ENCODE data around the gene ZSCAN18.

- TF ChIP-seq, protein P1, sequence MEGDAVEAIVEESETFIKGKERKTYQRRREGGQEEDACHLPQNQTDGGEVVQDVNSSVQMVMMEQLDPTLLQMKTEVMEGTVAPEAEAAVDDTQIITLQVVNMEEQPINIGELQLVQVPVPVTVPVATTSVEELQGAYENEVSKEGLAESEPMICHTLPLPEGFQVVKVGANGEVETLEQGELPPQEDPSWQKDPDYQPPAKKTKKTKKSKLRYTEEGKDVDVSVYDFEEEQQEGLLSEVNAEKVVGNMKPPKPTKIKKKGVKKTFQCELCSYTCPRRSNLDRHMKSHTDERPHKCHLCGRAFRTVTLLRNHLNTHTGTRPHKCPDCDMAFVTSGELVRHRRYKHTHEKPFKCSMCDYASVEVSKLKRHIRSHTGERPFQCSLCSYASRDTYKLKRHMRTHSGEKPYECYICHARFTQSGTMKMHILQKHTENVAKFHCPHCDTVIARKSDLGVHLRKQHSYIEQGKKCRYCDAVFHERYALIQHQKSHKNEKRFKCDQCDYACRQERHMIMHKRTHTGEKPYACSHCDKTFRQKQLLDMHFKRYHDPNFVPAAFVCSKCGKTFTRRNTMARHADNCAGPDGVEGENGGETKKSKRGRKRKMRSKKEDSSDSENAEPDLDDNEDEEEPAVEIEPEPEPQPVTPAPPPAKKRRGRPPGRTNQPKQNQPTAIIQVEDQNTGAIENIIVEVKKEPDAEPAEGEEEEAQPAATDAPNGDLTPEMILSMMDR (conservative IDR thresholded peaks at IDR 0.05 in 1 of 2, IDR thresholded peaks at IDR 0.05 in 1 of 2; ENCODE audit: extremely low read depth in 1 of 2, insufficient read depth in 1 of 2, low read depth in 1 of 2, low read length in 2 of 2): no peak
- no peak for TF ChIP-seq EZH2 (IDR thresholded peaks at IDR 0.05; ENCODE audit: borderline replicate concordance, low read length)
These were observed 1.1 kb downstream of the ZSCAN18 start for GRCh38 chr19:58096884-58097283.

Measured in mammary epithelial cell (primary cell).